ENCODE results near the gene HOXA13. TPM values are rescaled to one million over a fixed set of nuclear protein-coding genes. Genes with fewer than 3 reads are reported as not detected.

Gene HOXA13
- polyA plus RNA-seq, 1 of the 3 experiments (the other 2 are of a cell fraction), result not detected

DNA sequence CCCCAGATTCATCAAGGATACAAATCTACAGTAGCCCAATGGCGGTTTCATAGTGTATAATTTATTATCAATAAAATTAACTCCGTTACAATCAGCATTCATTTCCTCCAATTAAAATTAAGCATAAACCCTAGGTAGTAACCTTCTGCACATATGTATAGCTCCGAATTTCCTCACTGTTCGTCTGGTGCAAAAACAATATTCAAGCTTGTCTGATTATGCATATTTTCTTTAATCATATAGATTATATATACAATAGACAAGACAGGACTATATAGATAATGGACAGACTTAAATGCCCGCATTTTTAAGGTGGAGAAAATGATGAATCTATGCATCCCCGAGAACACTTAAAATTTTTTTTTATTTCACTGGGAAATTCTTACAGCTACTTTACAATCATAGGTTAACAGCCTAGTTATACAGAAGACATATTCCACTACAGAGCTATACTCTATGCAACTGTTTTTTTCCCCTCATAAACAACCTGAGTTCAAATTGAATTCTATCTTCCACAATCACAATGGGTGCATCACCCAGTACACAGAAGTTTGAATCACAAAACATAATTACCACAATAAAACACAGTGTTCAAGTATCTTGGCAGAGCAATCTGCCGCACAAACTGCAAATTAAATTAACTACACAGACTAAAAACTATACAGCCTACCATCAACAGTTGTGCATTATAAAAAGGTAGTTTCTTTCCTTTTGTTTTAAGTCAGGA lies 37.2 kb downstream of the HOXA13 start:
- CTCF ChIA-PET, result interaction anchor here (0.6 to 12.1 kb wide), 18 partner anchors 12 to 1270 kb away, joined by 3 to 270 read pairs (median 6); partner anchors contain the start of genes HOXA10, HOXA3, HOXA5 and HOXA6
- Histone ChIP-seq H3K4me3 (ENCODE audit: low read depth in 2 of 2, low read length in 1 of 2) (no peak overlapping the region), H4K20me1 (ENCODE audit: insufficient read depth) (no peaks in the 10 kb centered on the region), H3K4me2 (no peak overlapping the region), H2AFZ (ENCODE audit: low read depth) (no peak overlapping the region), H3K9ac (no peak overlapping the region), H3K27ac (ENCODE audit: low read depth in 2 of 2, low read length in 1 of 2) (no peak overlapping the region), H3K9me2 (no peaks in the 10 kb centered on the region), H3F3A (replicated peaks; ENCODE audit: insufficient read depth) (peaks cover 11% of the 10 kb centered on the region), H3K9me3 (no peaks in the 10 kb centered on the region), H3K4me1 (ENCODE audit: control insufficient read depth in 1 of 2, insufficient read depth in 2 of 2, low read depth in 1 of 2, low read length in 1 of 2) (peaks cover 0 to 8% of the 10 kb centered on the region in 2 experiments; a peak in 1 of 4 replicates), H3K79me2 (ENCODE audit: insufficient read depth) (no peaks in the 10 kb centered on the region), H3K36me3 (replicated peaks in 1 of 2; ENCODE audit: control insufficient read depth in 1 of 2, insufficient read depth in 2 of 2, low read length in 1 of 2) (no peaks in the 10 kb centered on the region), H3K27me3 (ENCODE audit: insufficient read depth) (peaks cover 91% of the 10 kb centered on the region)
- POLR2A ChIA-PET, result no interaction called here
- TF ChIP-seq MXI1 (IDR thresholded peaks at IDR 0.05; ENCODE audit: low read depth, low read length) (no peak), SMC3 (IDR thresholded peaks at IDR 0.05; ENCODE audit: low read depth, low read length) (no peak), GABPA (IDR thresholded peaks at IDR 0.05; ENCODE audit: low read depth) (no peak)
- TF ChIP-seq, protein P1, sequence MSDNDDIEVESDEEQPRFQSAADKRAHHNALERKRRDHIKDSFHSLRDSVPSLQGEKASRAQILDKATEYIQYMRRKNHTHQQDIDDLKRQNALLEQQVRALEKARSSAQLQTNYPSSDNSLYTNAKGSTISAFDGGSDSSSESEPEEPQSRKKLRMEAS (IDR thresholded peaks at IDR 0.05; ENCODE audit: low read depth), result no peak
- TF ChIP-seq, protein P2, sequence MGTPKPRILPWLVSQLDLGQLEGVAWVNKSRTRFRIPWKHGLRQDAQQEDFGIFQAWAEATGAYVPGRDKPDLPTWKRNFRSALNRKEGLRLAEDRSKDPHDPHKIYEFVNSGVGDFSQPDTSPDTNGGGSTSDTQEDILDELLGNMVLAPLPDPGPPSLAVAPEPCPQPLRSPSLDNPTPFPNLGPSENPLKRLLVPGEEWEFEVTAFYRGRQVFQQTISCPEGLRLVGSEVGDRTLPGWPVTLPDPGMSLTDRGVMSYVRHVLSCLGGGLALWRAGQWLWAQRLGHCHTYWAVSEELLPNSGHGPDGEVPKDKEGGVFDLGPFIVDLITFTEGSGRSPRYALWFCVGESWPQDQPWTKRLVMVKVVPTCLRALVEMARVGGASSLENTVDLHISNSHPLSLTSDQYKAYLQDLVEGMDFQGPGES (IDR thresholded peaks at IDR 0.05; ENCODE audit: low read depth, low read length), result no peak
- 32% methylated on average over 7 of the region's 7 CpGs for WGBS (ENCODE audit: low lambda C conversion rate)
- no peak for DNase-seq

DNA sequence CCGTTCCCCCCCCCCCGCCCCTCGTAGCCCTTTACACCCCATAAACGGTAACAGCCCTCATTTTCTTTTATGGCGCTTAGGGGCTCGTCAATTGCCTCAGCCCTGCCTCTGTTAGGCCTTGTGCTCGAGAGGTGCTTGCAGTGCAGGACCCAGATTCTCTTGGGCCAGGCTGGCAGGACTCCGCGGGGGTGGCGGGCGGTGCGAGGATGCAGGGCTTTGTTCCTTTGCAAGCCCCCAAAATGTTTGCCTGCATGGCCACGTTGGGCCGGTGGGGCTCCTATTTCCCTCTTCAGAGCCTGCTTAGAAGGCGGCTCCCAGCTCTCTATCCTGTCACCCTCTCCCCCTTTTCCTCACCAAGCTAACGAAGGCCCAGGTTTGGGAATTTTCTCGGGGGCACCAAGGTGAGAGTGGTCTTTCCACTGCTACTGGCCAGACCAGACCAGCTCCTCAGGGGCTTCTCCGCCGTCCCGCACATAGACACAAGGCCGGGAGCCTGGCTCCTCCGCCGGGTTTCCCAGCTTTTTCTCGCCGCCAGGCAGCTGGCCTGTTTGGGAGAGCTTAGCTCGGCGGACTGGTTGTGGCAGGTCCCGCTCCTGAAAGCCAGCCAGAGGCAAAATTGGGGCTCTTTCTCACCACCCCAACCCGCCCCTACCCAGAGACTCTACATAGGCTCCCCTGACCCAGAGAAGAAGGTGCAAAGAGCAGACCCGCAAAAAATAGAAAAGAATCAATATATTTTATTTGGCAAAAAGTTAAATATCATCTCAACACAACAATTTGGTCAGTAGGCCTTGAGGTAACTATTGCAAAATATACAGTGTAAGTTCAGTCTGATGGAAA lies 38.0 kb downstream of the HOXA13 start:
- ChIA-PET POLR2A (no interaction called here), CTCF (interaction anchor here (0.6 to 12.1 kb wide), 31 partner anchors 13 to 1269 kb away, joined by 3 to 270 read pairs (median 5); partner anchors contain the start of genes HIBADH, HOXA10, HOXA3 and HOXA5)
- Histone ChIP-seq H3K9ac (no peak overlapping the region), H3K9me3 (no peaks in the 10 kb centered on the region), H3K27ac (ENCODE audit: low read depth in 2 of 2, low read length in 1 of 2) (no peak overlapping the region), H3K79me2 (ENCODE audit: insufficient read depth) (no peaks in the 10 kb centered on the region), H3K4me2 (peak overlapping the region; percentile 97; the same call in 1 of the 2 replicates), H2AFZ (ENCODE audit: low read depth) (no peak overlapping the region), H3K9me2 (no peaks in the 10 kb centered on the region), H3K4me1 (ENCODE audit: control insufficient read depth in 1 of 2, insufficient read depth in 2 of 2, low read depth in 1 of 2, low read length in 1 of 2) (peaks cover 0 to 8% of the 10 kb centered on the region in 2 experiments; a peak in 1 of 4 replicates), H3K4me3 (ENCODE audit: low read depth in 2 of 2, low read length in 1 of 2) (no peak overlapping the region), H3K36me3 (replicated peaks in 1 of 2; ENCODE audit: control insufficient read depth in 1 of 2, insufficient read depth in 2 of 2, low read length in 1 of 2) (no peaks in the 10 kb centered on the region), H4K20me1 (ENCODE audit: insufficient read depth) (no peaks in the 10 kb centered on the region), H3K27me3 (ENCODE audit: insufficient read depth) (peaks cover 91% of the 10 kb centered on the region), H3F3A (replicated peaks; ENCODE audit: insufficient read depth) (peaks cover 10% of the 10 kb centered on the region)
- TF ChIP-seq FOXJ3 (CRISPR knock-in tag; IDR thresholded peaks at IDR 0.05) (no peak), EZH2phosphoT487 (IDR thresholded peaks at IDR 0.05; ENCODE audit: borderline replicate concordance, low read depth) (no peak), GATA2 (CRISPR knock-in tag; IDR thresholded peaks at IDR 0.05) (no peak), ELF1 (IDR thresholded peaks at IDR 0.05) (no peak), NFIC (IDR thresholded peaks at IDR 0.05; ENCODE audit: borderline replicate concordance) (no peak)
- 30% methylated on average over 27 of the region's 30 CpGs for WGBS (ENCODE audit: low lambda C conversion rate)
- DNase-seq, result no peak

All from SK-N-SH (cell line).